Measurements from ENCODE around the gene CDKAL1. TPM values are rescaled to one million over a fixed set of nuclear protein-coding genes. Genes with fewer than 3 reads are reported as not detected.

CDKAL1 gene
- total and polyA plus RNA-seq, 2 of the 13 experiments (the other 11 are each of a cell fraction or from before 2014, with no cell fraction given), result 9.5 to 27.7 TPM

- in situ Hi-C loops (cut with HindIII; ENCODE audit: extremely low pct_ligation_motif_present, low pct_unique_long_range_greater_than_20kb), result no loop called here
- no TSS peak for BruUV-seq (replicated peaks)
- DNase-seq (ENCODE audit: low spot score) (no peak), FAIRE-seq (no peak), ATAC-seq (no peak)
- Histone ChIP-seq H3K9me3 (ENCODE audit: low read length) (no peaks in the 10 kb centered on the region), H3K4me3 (replicated peaks in 1 of 3; ENCODE audit: insufficient read depth in 1 of 3, low read depth in 2 of 3, low read length in 3 of 3) (no peak overlapping the region), H3K79me2 (ENCODE audit: insufficient read depth, low read length) (no peaks in the 10 kb centered on the region), H3K36me3 (replicated peaks in 1 of 2; ENCODE audit: control insufficient read depth in 1 of 2, insufficient read depth in 2 of 2, low read length in 2 of 2) (no peaks in the 10 kb centered on the region), H3K27ac (ENCODE audit: extremely low read length, insufficient read depth, low read length) (no peak overlapping the region), H3K4me1 (ENCODE audit: insufficient read depth, low read length) (peaks cover 34% of the 10 kb centered on the region), H3K9ac (ENCODE audit: insufficient read depth, low read depth, low read length) (no peak overlapping the region), H3K4me2 (ENCODE audit: low read depth, low read length) (no peak overlapping the region), H3K27me3 (ENCODE audit: control insufficient read depth in 1 of 2, insufficient read depth in 2 of 2, low read length in 2 of 2) (no peaks in the 10 kb centered on the region), H4K20me1 (ENCODE audit: insufficient read depth, low read length) (no peaks in the 10 kb centered on the region), H2AFZ (ENCODE audit: low read length) (no peak overlapping the region)
- no peak for TF ChIP-seq ZNF292 (CRISPR knock-in tag; IDR thresholded peaks at IDR 0.05; ENCODE audit: borderline replicate concordance, low read depth)
- TF ChIP-seq PHF20 (CRISPR knock-in tag; IDR thresholded peaks at IDR 0.05), result no peak
- no peak for TF ChIP-seq AHR (CRISPR knock-in tag; IDR thresholded peaks at IDR 0.05)
- 91% methylated on average over 9 of the region's 9 CpGs for WGBS (ENCODE audit: low lambda C conversion rate)
- intact Hi-C loops (cut with micrococcal nuclease; ENCODE audit: unreplicated experiment), result no loop called here
- ChIA-PET POLR2A (no interaction called here), CTCF (ENCODE audit: low intra/inter-chr PET ratio, low total read pairs) (no interaction called here)
These were observed 210.8 kb downstream of the CDKAL1 start for GRCh38 chr6:20744911-20745557.

GRCh38 chr6:20746024-20746423 lies 211.8 kb downstream of the CDKAL1 start:
- in situ Hi-C loops (cut with HindIII; ENCODE audit: extremely low pct_ligation_motif_present, low pct_unique_long_range_greater_than_20kb) (no loop called here), intact Hi-C loops (cut with micrococcal nuclease; ENCODE audit: unreplicated experiment) (no loop called here)
- Histone ChIP-seq H3K4me3 (replicated peaks in 1 of 3; ENCODE audit: insufficient read depth in 1 of 3, low read depth in 2 of 3, low read length in 3 of 3) (no peak overlapping the region), H4K20me1 (ENCODE audit: insufficient read depth, low read length) (no peaks in the 10 kb centered on the region), H2AFZ (ENCODE audit: low read length) (no peak overlapping the region), H3K9ac (ENCODE audit: insufficient read depth, low read depth, low read length) (no peak overlapping the region), H3K9me3 (ENCODE audit: low read length) (no peaks in the 10 kb centered on the region), H3K4me2 (ENCODE audit: low read depth, low read length) (no peak overlapping the region), H3K36me3 (replicated peaks in 1 of 2; ENCODE audit: control insufficient read depth in 1 of 2, insufficient read depth in 2 of 2, low read length in 2 of 2) (no peaks in the 10 kb centered on the region), H3K79me2 (ENCODE audit: insufficient read depth, low read length) (no peaks in the 10 kb centered on the region), H3K4me1 (ENCODE audit: insufficient read depth, low read length) (peaks cover 24% of the 10 kb centered on the region), H3K27ac (ENCODE audit: extremely low read length, insufficient read depth, low read length) (no peak overlapping the region), H3K27me3 (ENCODE audit: control insufficient read depth in 1 of 2, insufficient read depth in 2 of 2, low read length in 2 of 2) (no peaks in the 10 kb centered on the region)
- DNase-seq (ENCODE audit: low spot score) (no peak), ATAC-seq (no peak), FAIRE-seq (no peak)
- ChIA-PET POLR2A (no interaction called here), CTCF (ENCODE audit: low intra/inter-chr PET ratio, low total read pairs) (no interaction called here)
- 85% methylated on average over 2 of the region's 2 CpGs for WGBS (ENCODE audit: low lambda C conversion rate)
- BruUV-seq (replicated peaks), result no TSS peak
- no peak for TF ChIP-seq ZNF530 (CRISPR knock-in tag; IDR thresholded peaks at IDR 0.05; ENCODE audit: low read depth)
- TF ChIP-seq TAF15 (IDR thresholded peaks at IDR 0.05; ENCODE audit: low read depth, low read length, poor library complexity, severe bottlenecking), result no peak
- TF ChIP-seq ARNT2 (CRISPR knock-in tag; IDR thresholded peaks at IDR 0.05; ENCODE audit: low read depth), result no peak
- no peak for TF ChIP-seq FOSL1 (CRISPR knock-in tag; IDR thresholded peaks at IDR 0.05; ENCODE audit: borderline replicate concordance)
- TF ChIP-seq ZMYM3 (CRISPR knock-in tag; IDR thresholded peaks at IDR 0.05), result no peak
- no peak for TF ChIP-seq ZNF839 (CRISPR knock-in tag; IDR thresholded peaks at IDR 0.05; ENCODE audit: borderline replicate concordance)
- no peak for TF ChIP-seq ZNF703 (CRISPR knock-in tag; IDR thresholded peaks at IDR 0.05; ENCODE audit: borderline replicate concordance)
- TF ChIP-seq IRX3 (CRISPR knock-in tag; IDR thresholded peaks at IDR 0.05; ENCODE audit: borderline replicate concordance, low read depth), result no peak
- TF ChIP-seq U2AF1 (optimal IDR thresholded peaks at IDR 0.05; ENCODE audit: low read depth, low read length), result no peak
- TF ChIP-seq HNF4G (IDR thresholded peaks at IDR 0.05; ENCODE audit: borderline replicate concordance, low read depth, low read length), result no peak
- no peak for TF ChIP-seq HNF4G (CRISPR knock-in tag; IDR thresholded peaks at IDR 0.05; ENCODE audit: borderline replicate concordance, low read depth)
- TF ChIP-seq ZNF121 (CRISPR knock-in tag; IDR thresholded peaks at IDR 0.05), result no peak
- no peak for TF ChIP-seq ATF6 (CRISPR knock-in tag; conservative IDR thresholded peaks at IDR 0.05)
